Tibial nerve (tissue), 4 donors: ENCODE data around the gene IL9R. TPM values are rescaled to one million over a fixed set of nuclear protein-coding genes. Genes with fewer than 3 reads are reported as not detected.

Experiments used
- DNase-seq, 2 donors: peaks; one replicate each; pipeline ENCODE4 v3.0.0-alpha.2; 2019; ENCODE audit warnings: low spot score in 2 of 2
- H3K27ac ChIP-seq, 4 donors: fragments of 200-600 bp; sonication (generic) in 3 of 4; one replicate each; pipeline ENCODE4 v1.5.1; 2017 to 2019; ENCODE audit warnings: mild to moderate bottlenecking in 1 of 4
- H3K27me3 ChIP-seq, 2 donors: fragments of 200-600 bp; sonication (generic) in 1 of 2; one replicate each; pipeline versions ENCODE4 v1.5.1 to v1.6.0; 2017 to 2019
- H3K36me3 ChIP-seq, 3 donors: fragments of 200-600 bp; sonication (generic); one replicate each; pipeline ENCODE4 v1.5.1; 2018 to 2019
- H3K4me1 ChIP-seq, 4 donors: fragments of 200-600 bp; sonication (generic) in 3 of 4; one replicate each; pipeline ENCODE4 v1.5.1; 2017 to 2019
- H3K4me3 ChIP-seq, 4 donors: fragments of 200-600 bp; sonication (generic) in 3 of 4; one replicate each; pipeline ENCODE4 v1.5.1; 2017 to 2019; ENCODE audit warnings: mild to moderate bottlenecking in 1 of 4, moderate library complexity in 1 of 4
- H3K9me3 ChIP-seq, 4 donors: fragments of 200-600 bp; sonication (generic) in 3 of 4; one replicate each; pipeline ENCODE4 v1.5.1; 2017 to 2019
- CTCF ChIP-seq, 5 experiments: fragments of 200-600 bp in 3 of 5; fragments of 450-650 bp in 2 of 5; sonication (generic) in 3 of 5; IDR thresholded peaks; one replicate each; pipeline ENCODE4 v1.5.1; 2016 to 2019; ENCODE audit warnings: antibody characterized with exemption in 5 of 5, mild to moderate bottlenecking in 3 of 5, moderate library complexity in 2 of 5
- EP300 ChIP-seq, 2 donors: sonication (generic); formaldehyde crosslinking; IDR thresholded peaks; one replicate each; pipeline ENCODE4 v1.6.1; 2017; ENCODE audit warnings: antibody characterized with exemption in 2 of 2, mild to moderate bottlenecking in 1 of 2
- POLR2A ChIP-seq, 2 donors: fragments of 450-650 bp; IDR thresholded peaks; one replicate each; pipeline ENCODE4 v1.6.1; 2017; ENCODE audit warnings: antibody characterized with exemption in 2 of 2, mild to moderate bottlenecking in 2 of 2, moderate library complexity in 2 of 2
- WGBS, 2 donors: methylation state at CpG; one replicate each; pipeline ENCODE4 v1.1.5; 2018; 5-methylcytosine and 5-hydroxymethylcytosine counted together
- total RNA-seq, 4 donors: library from RNA; depleted of rRNA; stranded (reverse); fragments of >200 nt; gene quantifications; one replicate each; pipeline ENCODE4 v1.1.0, GENCODE V29; 2016

The IL9R gene, protein sequence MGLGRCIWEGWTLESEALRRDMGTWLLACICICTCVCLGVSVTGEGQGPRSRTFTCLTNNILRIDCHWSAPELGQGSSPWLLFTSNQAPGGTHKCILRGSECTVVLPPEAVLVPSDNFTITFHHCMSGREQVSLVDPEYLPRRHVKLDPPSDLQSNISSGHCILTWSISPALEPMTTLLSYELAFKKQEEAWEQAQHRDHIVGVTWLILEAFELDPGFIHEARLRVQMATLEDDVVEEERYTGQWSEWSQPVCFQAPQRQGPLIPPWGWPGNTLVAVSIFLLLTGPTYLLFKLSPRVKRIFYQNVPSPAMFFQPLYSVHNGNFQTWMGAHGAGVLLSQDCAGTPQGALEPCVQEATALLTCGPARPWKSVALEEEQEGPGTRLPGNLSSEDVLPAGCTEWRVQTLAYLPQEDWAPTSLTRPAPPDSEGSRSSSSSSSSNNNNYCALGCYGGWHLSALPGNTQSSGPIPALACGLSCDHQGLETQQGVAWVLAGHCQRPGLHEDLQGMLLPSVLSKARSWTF
- total RNA-seq = under 1 TPM in 2 of 4 donors, not detected in 2; 0.39 to 0.44 TPM

GRCh38 chrX:155997436-155997835 is at the start of gene IL9R:
Gene IL9R (plus strand): TSS chrX:155997696. CDS start chrX:155997760, 64 bp downstream.
- Histone ChIP-seq H3K27ac (no peak within 1 kb of the TSS), H3K4me3 (no peak within 1 kb of the TSS), H3K4me1 (no peaks in the 10 kb centered on the region), H3K9me3 (peaks cover 0 to 5% (median 0%) of the 10 kb centered on the region in 4 donors), H3K36me3 (no peaks in the 10 kb centered on the region), H3K27me3 (no peaks in the 10 kb centered on the region)
- no peak for TF ChIP-seq POLR2A (IDR thresholded peaks at IDR 0.05)
- no peak for TF ChIP-seq EP300 (IDR thresholded peaks at IDR 0.05)
- no peak for TF ChIP-seq CTCF (IDR thresholded peaks at IDR 0.05)
- WGBS, 2 donors = 60 to 76% methylated on average over 5 of the region's 5 CpGs
- no peak for DNase-seq

DNA sequence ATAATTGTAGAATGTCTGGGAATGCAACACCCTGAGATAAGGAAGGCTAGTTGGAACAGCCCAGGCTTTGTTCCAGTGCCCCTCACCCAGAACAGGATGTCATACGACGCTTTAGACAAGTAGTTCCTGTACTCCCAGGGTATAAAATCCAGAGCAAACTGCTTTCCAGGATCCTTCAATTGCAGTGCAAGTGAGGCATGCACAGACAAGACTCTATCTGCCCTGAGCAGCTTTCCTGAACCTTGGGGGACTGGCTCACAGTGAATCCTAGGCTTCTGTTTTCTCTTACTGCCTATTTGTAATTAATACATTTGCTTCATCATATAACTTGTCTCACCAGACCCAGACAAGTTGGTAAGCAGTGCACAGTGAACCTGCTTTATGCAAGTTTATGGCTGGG is 48.4 kb upstream of the IL9R start:
- Histone ChIP-seq H3K27me3 (no peaks in the 10 kb centered on the region), H3K9me3 (no peaks in the 10 kb centered on the region), H3K4me3 (no peak overlapping the region), H3K4me1 (no peaks in the 10 kb centered on the region), H3K36me3 (peaks cover 0 to 15% (median 0%) of the 10 kb centered on the region in 3 donors), H3K27ac (no peak overlapping the region)
- no peak for TF ChIP-seq EP300 (IDR thresholded peaks at IDR 0.05)
- no peak for TF ChIP-seq POLR2A (IDR thresholded peaks at IDR 0.05)
- no peak for TF ChIP-seq CTCF (IDR thresholded peaks at IDR 0.05)
- no peak for DNase-seq
- 53 to 55% methylated on average over 2 of the region's 2 CpGs for WGBS, 2 donors

DNA sequence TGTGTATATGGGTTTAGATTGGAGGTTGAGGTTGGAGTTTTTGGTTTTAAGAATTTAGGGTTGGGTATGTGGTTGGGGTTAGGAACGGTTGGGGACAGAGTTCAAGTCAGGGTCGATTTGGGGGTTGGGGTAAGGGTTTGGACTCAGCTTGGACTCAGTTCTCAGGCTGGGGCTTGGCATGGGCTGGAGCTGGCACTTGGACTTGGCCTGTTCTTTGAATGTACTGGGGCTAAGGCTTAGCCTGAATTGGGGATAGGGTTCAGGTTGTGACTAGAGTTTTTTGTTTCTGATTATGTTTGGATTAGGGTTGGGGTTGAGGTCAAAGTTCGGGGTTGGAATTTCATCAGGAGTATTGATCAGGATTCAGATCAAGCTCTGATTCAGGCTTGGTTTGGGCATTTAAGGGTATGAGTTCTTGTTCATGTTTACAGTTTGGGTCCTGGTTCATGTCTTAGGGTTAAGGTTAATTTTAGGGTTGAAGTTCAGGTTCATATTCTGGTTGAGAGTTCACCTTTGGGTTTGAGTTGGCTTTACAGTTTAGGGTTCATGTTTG is 46.2 kb upstream of the IL9R start:
- TF ChIP-seq EP300 (IDR thresholded peaks at IDR 0.05) (no peak), POLR2A (IDR thresholded peaks at IDR 0.05) (no peak), CTCF (IDR thresholded peaks at IDR 0.05) (no peak)
- 65 to 79% methylated on average over 3 of the region's 3 CpGs for WGBS, 2 donors
- no peak for DNase-seq
- Histone ChIP-seq H3K9me3 (no peaks in the 10 kb centered on the region), H3K27me3 (no peaks in the 10 kb centered on the region), H3K4me1 (no peaks in the 10 kb centered on the region), H3K36me3 (no peaks in the 10 kb centered on the region), H3K4me3 (no peak overlapping the region), H3K27ac (no peak overlapping the region)

DNA sequence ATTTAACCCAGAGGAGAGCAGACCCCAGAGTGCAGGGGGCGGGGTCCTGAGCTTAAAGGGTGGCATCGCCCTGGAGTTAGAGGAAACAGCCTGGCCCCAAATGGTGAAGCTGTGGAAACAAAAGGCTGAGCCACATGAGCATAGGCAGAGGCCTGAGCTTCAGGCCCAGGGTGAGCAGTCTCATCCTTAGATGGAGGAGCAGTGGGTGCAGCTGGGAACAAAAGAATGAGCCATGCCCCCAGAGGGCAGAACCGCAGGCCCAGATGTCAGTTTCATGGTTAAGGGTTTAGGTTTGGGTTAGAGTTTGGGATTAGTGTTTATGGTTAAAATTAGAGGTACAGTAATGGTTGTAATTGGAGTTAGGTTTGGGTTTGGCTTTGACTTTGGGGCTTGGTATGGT is 44.4 kb upstream of the IL9R start:
- WGBS, 2 donors = 66 to 83% methylated on average over 3 of the region's 3 CpGs
- Histone ChIP-seq H3K36me3 (no peaks in the 10 kb centered on the region), H3K27ac (no peak overlapping the region), H3K27me3 (no peaks in the 10 kb centered on the region), H3K4me3 (no peak overlapping the region), H3K9me3 (no peaks in the 10 kb centered on the region), H3K4me1 (no peaks in the 10 kb centered on the region)
- DNase-seq = no peak
- TF ChIP-seq CTCF (IDR thresholded peaks at IDR 0.05) = no peak
- TF ChIP-seq POLR2A (IDR thresholded peaks at IDR 0.05) = no peak
- no peak for TF ChIP-seq EP300 (IDR thresholded peaks at IDR 0.05)

GRCh38 chrX:155954793-155955192 is 42.7 kb upstream of the IL9R start:
- DNase-seq = no peak
- WGBS, 2 donors = 39 to 41% methylated on average over 1 of the region's 1 CpG

More at GRCh38 chrX:155954793-155955192, 42.7 kb upstream of the IL9R start:
- no peaks in the 10 kb centered on the region for H3K36me3 ChIP-seq
- H3K4me1 ChIP-seq = no peaks in the 10 kb centered on the region
- H3K9me3 ChIP-seq = no peaks in the 10 kb centered on the region
- no peaks in the 10 kb centered on the region for H3K27me3 ChIP-seq
- no peak overlapping the region for H3K27ac ChIP-seq
- TF ChIP-seq POLR2A (IDR thresholded peaks at IDR 0.05) (no peak), CTCF (IDR thresholded peaks at IDR 0.05) (no peak), EP300 (IDR thresholded peaks at IDR 0.05) (no peak)
- H3K4me3 ChIP-seq = no peak overlapping the region
